GM03348 (cell line): ENCODE results near the gene UCMA.
"Not testable (repeated sequence)": the region's sequence is repeated elsewhere in the genome, so short reads cannot be mapped to it uniquely, and the experiment has no call there.

Source experiments
- DNase-seq: peaks from one replicate; pipeline ENCODE4 v3.0.0; 2012; ENCODE audit warnings: low spot score

The UCMA gene

GRCh38 chr10:13234172-13234571 is at the start of gene UCMA:
TSS of gene UCMA (minus strand) at chr10:13234374. CDS start at chr10:13234258, 116 bp downstream.
- no peak for DNase-seq

GRCh38 chr10:13282348-13282747 is 48.2 kb upstream of the UCMA start:
- not testable (repeated sequence) for DNase-seq

GRCh38 chr10:13276749-13277365 is 42.7 kb upstream of the UCMA start:
- no peak for DNase-seq

- DNase-seq: not testable (repeated sequence)
Observed at GRCh38 chr10:13276146-13276545, 42.0 kb upstream of the UCMA start.

- DNase-seq: peak; percentile 31
Observed at GRCh38 chr10:13272164-13272571, 38.0 kb upstream of the UCMA start.

- peak; percentile 17 for DNase-seq
Observed at GRCh38 chr10:13271552-13272163, 37.5 kb upstream of the UCMA start.

- peak; percentile 71 for DNase-seq
Observed at GRCh38 chr10:13270877-13271551, 36.8 kb upstream of the UCMA start.

GRCh38 chr10:13268841-13269240 is 34.7 kb upstream of the UCMA start:
- DNase-seq: no peak

GRCh38 chr10:13268310-13268709 is 34.1 kb upstream of the UCMA start:
- DNase-seq: no peak

GRCh38 chr10:13263591-13263990 is 29.4 kb upstream of the UCMA start:
- DNase-seq: no peak

- DNase-seq: no peak
Observed at GRCh38 chr10:13262433-13262832, 28.3 kb upstream of the UCMA start.

GRCh38 chr10:13257621-13258140 is 23.5 kb upstream of the UCMA start:
- no peak for DNase-seq

- no peak for DNase-seq
Observed at GRCh38 chr10:13256627-13257026, 22.5 kb upstream of the UCMA start.

- DNase-seq: no peak
Observed at GRCh38 chr10:13253726-13254125, 19.6 kb upstream of the UCMA start.

GRCh38 chr10:13247784-13248183 is 13.6 kb upstream of the UCMA start:
- no peak for DNase-seq

GRCh38 chr10:13247246-13247645 is 13.1 kb upstream of the UCMA start:
- no peak for DNase-seq

- not testable (repeated sequence) for DNase-seq
Observed at GRCh38 chr10:13242260-13242659, 8.1 kb upstream of the UCMA start.

GRCh38 chr10:13241613-13242012 is 7.4 kb upstream of the UCMA start:
- no peak for DNase-seq

- DNase-seq: no peak
Observed at GRCh38 chr10:13239923-13240322, 5.7 kb upstream of the UCMA start.

GRCh38 chr10:13238271-13239077 is 4.3 kb upstream of the UCMA start:
- no peak for DNase-seq

GRCh38 chr10:13236638-13237037 is 2.5 kb upstream of the UCMA start:
- DNase-seq: no peak

- DNase-seq: not testable (repeated sequence)
Observed at GRCh38 chr10:13234736-13235135, 562 bp upstream of the UCMA start.
